Skeletal muscle satellite cell (primary cell): ENCODE results near the gene TUBGCP2.

Experiments
- H3K27me3 ChIP-seq: 2 replicates; pipeline ENCODE4 v1.7.0; 2013; ENCODE audit warnings: low read length; ENCODE audit not compliant: control insufficient read depth, insufficient read depth
- H3K36me3 ChIP-seq: 2 replicates; pipeline ENCODE4 v1.7.0; 2013; ENCODE audit warnings: mild to moderate bottlenecking, control low read depth, low read length; ENCODE audit not compliant: insufficient read depth
- H3K4me1 ChIP-seq: 2 replicates; pipeline ENCODE4 v1.7.0; 2013; ENCODE audit warnings: low read length; ENCODE audit not compliant: control insufficient read depth, insufficient read depth
- H3K4me2 ChIP-seq: 2 replicates; pipeline ENCODE4 v1.7.0; 2013; ENCODE audit warnings: mild to moderate bottlenecking, low read length
- H3K4me3 ChIP-seq: 2 replicates; pipeline ENCODE4 v1.7.0; 2013; ENCODE audit warnings: low read length
- H3K9ac ChIP-seq: 2 replicates; pipeline ENCODE4 v1.7.0; 2013; ENCODE audit warnings: mild to moderate bottlenecking, low read depth, low read length, moderate library complexity
- H3K9me3 ChIP-seq: replicated peaks from 2 replicates; pipeline ENCODE4 v1.7.0; 2013; ENCODE audit warnings: mild to moderate bottlenecking, control low read depth, low read length

Gene TUBGCP2

DNA sequence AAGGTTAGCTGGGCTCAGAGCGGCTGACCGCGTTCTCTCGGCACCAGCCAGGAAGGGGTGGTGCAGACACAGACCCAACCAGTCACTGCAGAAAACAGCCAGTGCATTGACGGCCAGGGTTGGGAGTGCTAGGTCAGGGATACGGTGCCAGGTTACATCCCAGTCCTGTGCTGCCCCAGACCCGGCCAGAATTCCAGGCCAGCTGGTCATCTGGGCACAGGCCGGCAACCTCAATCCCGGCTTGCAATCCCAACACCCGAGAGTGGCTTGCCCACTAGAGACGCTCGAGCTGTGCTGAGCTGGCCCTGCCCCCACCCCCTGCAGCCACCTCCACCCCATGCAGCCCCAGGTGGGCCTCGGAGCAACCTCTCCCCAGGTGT lies 42.3 kb upstream of the TUBGCP2 start:
- H3K9ac ChIP-seq = no peak overlapping the region
- no peaks in the 10 kb centered on the region for H3K36me3 ChIP-seq
- no peaks in the 10 kb centered on the region for H3K4me1 ChIP-seq
- no peak overlapping the region for H3K4me2 ChIP-seq
- no peak overlapping the region for H3K4me3 ChIP-seq
- peaks cover 3% of the 10 kb centered on the region for H3K27me3 ChIP-seq
- H3K9me3 ChIP-seq = no peaks in the 10 kb centered on the region

DNA sequence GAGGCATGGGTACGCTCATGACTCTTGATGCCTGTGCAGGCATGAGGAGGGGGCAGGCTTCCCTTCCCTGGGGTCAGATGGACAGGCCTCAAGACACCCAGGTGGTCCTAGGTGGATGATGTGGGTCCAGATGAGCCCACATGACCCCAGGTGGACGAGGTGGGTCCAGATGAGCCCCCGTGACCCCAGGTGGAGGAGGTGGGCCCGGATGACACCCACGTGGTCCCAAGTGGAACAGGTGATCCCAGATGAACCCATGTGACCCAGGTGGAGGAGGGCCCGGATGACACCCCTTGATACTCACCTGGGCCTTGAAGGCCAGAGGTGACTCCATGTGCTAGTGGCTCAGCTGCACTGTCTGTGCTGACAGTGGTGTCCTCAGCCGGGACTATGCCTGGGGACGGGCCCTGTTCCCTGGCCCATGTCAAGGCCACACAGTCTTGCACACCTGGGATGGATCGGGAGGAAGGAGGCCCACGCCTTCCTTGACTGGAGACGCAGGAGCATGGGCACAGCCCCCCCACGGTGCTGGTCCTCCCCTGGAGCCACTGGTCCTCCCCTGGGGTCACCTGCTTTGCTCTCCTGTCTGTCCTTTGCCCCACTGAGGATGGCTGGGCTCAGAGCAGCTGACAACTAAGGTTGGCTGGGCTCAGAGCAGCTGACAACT lies 41.7 kb upstream of the TUBGCP2 start:
- H3K4me2 ChIP-seq = no peak overlapping the region
- H3K9me3 ChIP-seq = no peaks in the 10 kb centered on the region
- no peaks in the 10 kb centered on the region for H3K36me3 ChIP-seq
- H3K9ac ChIP-seq = no peak overlapping the region
- no peaks in the 10 kb centered on the region for H3K4me1 ChIP-seq
- H3K27me3 ChIP-seq = peaks cover 6% of the 10 kb centered on the region
- no peak overlapping the region for H3K4me3 ChIP-seq

GRCh38 chr10:133349577-133350011 lies 40.9 kb upstream of the TUBGCP2 start:
- no peak overlapping the region for H3K9ac ChIP-seq
- no peaks in the 10 kb centered on the region for H3K4me1 ChIP-seq
- no peak overlapping the region for H3K4me3 ChIP-seq
- H3K36me3 ChIP-seq = no peaks in the 10 kb centered on the region
- H3K27me3 ChIP-seq = peaks cover 14% of the 10 kb centered on the region
- H3K4me2 ChIP-seq = no peak overlapping the region
- no peaks in the 10 kb centered on the region for H3K9me3 ChIP-seq

- H3K9ac ChIP-seq = no peak overlapping the region
- H3K27me3 ChIP-seq = peaks cover 18% of the 10 kb centered on the region
- H3K4me3 ChIP-seq = no peak overlapping the region
- H3K36me3 ChIP-seq = no peaks in the 10 kb centered on the region
- H3K9me3 ChIP-seq = no peaks in the 10 kb centered on the region
- no peaks in the 10 kb centered on the region for H3K4me1 ChIP-seq
- H3K4me2 ChIP-seq = no peak overlapping the region
These were observed 40.5 kb upstream of the TUBGCP2 start for GRCh38 chr10:133349160-133349568.

DNA sequence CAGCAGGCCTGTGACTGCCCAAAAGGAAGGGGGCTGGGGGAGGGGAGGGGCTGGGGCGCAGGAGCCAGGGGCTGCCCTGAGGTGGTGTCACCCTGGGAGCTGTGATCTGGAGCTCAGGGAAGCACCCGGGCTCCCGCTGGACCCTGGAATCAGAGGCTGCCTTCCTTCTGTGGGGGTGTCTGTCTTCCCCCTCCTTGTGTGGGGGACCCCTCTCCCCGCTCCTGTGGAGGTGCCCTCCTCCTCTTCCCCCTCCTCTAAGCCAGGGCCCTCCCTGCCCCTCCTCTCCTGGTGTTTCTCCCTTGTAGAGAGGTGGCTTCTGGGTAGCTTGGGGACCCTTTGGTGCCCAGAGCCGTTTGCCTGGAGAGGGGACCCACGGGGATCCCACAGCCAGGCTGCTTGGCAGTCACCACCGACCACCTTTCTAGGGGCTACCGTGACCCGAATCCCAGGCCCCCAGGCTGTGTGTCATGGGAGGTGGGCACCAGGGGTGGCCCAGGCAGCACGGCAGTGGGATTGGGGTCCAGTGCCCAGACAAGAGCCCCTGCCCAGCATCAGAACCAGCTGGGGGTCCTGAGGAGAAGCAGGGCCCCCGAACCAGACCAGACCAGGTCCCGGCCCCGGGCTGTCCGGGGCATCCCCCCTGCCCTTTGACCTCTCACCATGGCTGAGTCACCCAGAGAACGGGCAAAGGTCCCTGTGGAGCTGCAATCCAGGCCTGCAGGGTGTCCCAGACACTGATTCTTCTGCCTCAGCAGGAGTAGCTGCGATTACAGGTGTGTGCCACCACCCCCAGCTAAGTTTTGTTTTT lies 39.2 kb upstream of the TUBGCP2 start:
- Histone ChIP-seq H3K36me3 (no peaks in the 10 kb centered on the region), H3K4me1 (no peaks in the 10 kb centered on the region), H3K9ac (no peak overlapping the region), H3K27me3 (peaks cover 26% of the 10 kb centered on the region), H3K4me2 (no peak overlapping the region), H3K4me3 (no peak overlapping the region), H3K9me3 (no peaks in the 10 kb centered on the region)

DNA sequence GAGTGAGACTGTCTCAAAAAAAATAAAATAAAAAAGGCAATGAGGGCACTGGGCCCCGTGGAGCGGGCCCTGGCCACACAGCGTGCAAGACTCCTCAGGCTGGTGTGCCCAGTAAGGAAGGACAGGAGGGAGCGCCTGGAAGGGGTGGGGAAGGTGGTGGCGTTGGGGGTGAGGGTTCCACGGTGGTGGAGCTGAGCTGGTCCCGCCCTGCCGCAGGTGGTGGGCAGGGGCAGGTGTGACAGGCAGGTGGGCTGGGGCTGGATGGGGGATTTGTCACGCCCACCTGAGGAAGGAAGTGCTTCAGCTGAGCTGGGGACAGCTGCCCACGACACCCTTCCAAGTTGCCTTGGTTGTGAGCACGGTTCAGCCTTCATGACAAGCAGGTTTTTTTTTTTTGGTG lies 37.7 kb upstream of the TUBGCP2 start:
- H3K36me3 ChIP-seq = no peaks in the 10 kb centered on the region
- H3K27me3 ChIP-seq = peaks cover 31% of the 10 kb centered on the region
- no peak overlapping the region for H3K9ac ChIP-seq
- H3K9me3 ChIP-seq = no peaks in the 10 kb centered on the region
- no peak overlapping the region for H3K4me3 ChIP-seq
- H3K4me2 ChIP-seq = no peak overlapping the region
- H3K4me1 ChIP-seq = no peaks in the 10 kb centered on the region

GRCh38 chr10:133344236-133344635 lies 35.6 kb upstream of the TUBGCP2 start:
- H3K4me1 ChIP-seq = no peaks in the 10 kb centered on the region
- H3K4me3 ChIP-seq = no peak overlapping the region
- H3K9ac ChIP-seq = no peak overlapping the region
- no peak overlapping the region for H3K4me2 ChIP-seq
- peaks cover 31% of the 10 kb centered on the region for H3K27me3 ChIP-seq
- H3K9me3 ChIP-seq = no peaks in the 10 kb centered on the region
- H3K36me3 ChIP-seq = no peaks in the 10 kb centered on the region

GRCh38 chr10:133343558-133343957 lies 34.9 kb upstream of the TUBGCP2 start:
- Histone ChIP-seq H3K9ac (no peak overlapping the region), H3K4me3 (no peak overlapping the region), H3K36me3 (no peaks in the 10 kb centered on the region), H3K4me1 (no peaks in the 10 kb centered on the region), H3K4me2 (no peak overlapping the region), H3K27me3 (peaks cover 31% of the 10 kb centered on the region), H3K9me3 (no peaks in the 10 kb centered on the region)

DNA sequence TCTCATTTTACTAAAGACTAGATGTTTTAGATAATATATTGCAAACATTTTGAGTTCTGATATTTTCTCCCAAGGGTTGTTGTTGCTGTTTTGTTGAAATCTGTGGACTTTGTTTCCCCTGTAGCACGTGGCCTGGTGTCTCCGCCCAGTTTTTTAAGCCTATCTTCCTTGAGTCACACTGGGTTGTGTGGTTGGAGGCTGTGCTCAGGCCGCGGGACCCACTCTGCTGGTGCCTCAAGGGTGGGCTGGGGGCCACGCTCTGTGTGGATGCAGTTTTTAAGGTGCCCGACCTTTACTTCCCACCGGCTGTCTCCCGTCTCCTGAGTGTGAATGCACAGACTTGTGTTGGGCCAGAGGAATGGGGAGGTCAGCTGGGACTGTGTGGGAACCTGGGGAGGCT lies 34.3 kb upstream of the TUBGCP2 start:
- Histone ChIP-seq H3K4me3 (no peak overlapping the region), H3K4me2 (no peak overlapping the region), H3K4me1 (no peaks in the 10 kb centered on the region), H3K27me3 (peaks cover 31% of the 10 kb centered on the region), H3K9ac (no peak overlapping the region), H3K9me3 (no peaks in the 10 kb centered on the region), H3K36me3 (no peaks in the 10 kb centered on the region)

- no peak overlapping the region for H3K4me2 ChIP-seq
- H3K4me1 ChIP-seq = no peaks in the 10 kb centered on the region
- H3K36me3 ChIP-seq = no peaks in the 10 kb centered on the region
- no peak overlapping the region for H3K9ac ChIP-seq
- H3K27me3 ChIP-seq = peaks cover 35% of the 10 kb centered on the region
- no peaks in the 10 kb centered on the region for H3K9me3 ChIP-seq
- H3K4me3 ChIP-seq = no peak overlapping the region
These were observed 33.3 kb upstream of the TUBGCP2 start for GRCh38 chr10:133341983-133342382.

- no peaks in the 10 kb centered on the region for H3K36me3 ChIP-seq
- H3K4me3 ChIP-seq = no peak overlapping the region
- no peak overlapping the region for H3K9ac ChIP-seq
- H3K4me2 ChIP-seq = no peak overlapping the region
- peaks cover 9% of the 10 kb centered on the region for H3K4me1 ChIP-seq
- H3K27me3 ChIP-seq = peaks cover 44% of the 10 kb centered on the region
- H3K9me3 ChIP-seq = no peaks in the 10 kb centered on the region
These were observed 31.2 kb upstream of the TUBGCP2 start for GRCh38 chr10:133339708-133340380.
